Stimulated activated CD4-positive, alpha-beta T cell treated with anti-CD3 and anti-CD28 coated beads, TNF-alpha, amount 100 ng/mL, for 24 hours (primary cell): Measurements from ENCODE around the gene POU2F3.

Source experiments
- DNase-seq, 3 experiments: peaks; one replicate each; pipeline ENCODE4 v3.0.0-alpha.2; 2020; ENCODE audit warnings: low read depth in 3 of 3

The POU2F3 gene

DNA sequence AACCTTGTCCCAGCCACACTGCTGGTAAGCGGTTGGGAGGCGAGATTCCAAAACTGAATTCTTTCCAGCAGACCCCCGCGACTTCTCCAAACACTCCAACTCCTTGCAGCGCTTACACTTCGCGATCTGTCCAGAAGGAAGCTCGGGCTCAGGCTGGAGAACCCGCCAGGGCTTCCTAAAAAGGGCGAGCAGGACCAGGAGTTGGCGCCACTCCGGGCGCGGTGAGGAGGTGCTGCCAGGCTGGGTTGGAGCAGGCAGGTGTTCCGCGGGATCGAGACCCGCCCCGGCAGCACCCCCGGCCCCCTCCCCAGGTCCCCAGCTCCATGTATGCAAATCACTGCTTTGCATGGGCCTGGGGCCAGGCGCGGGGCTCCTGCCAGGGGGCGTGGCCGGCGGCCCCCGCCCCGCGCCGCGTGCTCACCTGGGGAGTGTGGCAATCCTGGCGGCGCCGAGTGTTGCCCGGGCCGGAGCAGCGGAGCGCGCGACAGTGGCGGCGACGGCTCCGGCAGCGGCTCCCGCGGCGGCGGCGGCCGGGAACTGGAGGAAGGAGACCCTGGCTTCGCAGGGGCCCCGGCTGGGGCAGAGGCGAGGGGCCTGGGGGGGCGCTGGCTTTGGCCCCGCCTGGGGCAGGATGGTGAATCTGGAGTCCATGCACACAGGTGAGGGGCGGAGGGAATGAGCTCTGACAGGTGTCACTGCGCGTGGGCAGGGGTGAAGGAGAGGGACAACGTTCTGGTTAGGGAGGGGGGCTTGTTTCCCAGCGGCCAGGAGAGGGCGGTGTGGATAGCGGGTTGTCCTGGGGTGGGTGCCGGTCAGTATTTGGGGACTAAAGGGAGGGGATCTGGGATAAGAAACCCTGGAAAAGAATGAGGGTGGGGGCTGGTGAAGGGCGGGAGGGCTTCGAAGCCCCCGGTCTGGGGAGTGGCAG lies at the start of gene POU2F3:
Gene POU2F3 (plus strand): TSS at position 428 of the 928 bp plus-strand sequence. CDS start 204 bp downstream, at position 632.
- no peak for DNase-seq

DNA sequence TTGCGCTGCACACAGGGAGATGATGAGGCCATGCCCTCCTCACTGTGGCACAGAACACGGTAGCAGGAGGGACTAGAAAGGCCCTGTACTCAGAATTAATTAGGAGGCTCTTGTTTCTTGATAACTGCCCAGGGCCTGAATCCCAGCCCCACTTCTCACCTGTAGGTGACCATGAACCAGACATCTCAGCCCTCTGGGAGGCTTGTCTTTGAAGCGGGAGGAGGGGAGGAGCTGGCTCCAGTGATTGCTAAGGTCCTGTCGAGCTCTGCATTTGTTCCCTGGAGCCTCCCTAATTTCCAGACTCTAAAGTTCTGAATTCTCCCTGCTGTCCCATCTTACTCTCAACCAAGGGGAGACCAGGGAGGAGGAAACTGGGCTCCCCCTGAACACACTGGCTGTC lies 48.9 kb upstream of the POU2F3 start:
- DNase-seq, result no peak

DNA sequence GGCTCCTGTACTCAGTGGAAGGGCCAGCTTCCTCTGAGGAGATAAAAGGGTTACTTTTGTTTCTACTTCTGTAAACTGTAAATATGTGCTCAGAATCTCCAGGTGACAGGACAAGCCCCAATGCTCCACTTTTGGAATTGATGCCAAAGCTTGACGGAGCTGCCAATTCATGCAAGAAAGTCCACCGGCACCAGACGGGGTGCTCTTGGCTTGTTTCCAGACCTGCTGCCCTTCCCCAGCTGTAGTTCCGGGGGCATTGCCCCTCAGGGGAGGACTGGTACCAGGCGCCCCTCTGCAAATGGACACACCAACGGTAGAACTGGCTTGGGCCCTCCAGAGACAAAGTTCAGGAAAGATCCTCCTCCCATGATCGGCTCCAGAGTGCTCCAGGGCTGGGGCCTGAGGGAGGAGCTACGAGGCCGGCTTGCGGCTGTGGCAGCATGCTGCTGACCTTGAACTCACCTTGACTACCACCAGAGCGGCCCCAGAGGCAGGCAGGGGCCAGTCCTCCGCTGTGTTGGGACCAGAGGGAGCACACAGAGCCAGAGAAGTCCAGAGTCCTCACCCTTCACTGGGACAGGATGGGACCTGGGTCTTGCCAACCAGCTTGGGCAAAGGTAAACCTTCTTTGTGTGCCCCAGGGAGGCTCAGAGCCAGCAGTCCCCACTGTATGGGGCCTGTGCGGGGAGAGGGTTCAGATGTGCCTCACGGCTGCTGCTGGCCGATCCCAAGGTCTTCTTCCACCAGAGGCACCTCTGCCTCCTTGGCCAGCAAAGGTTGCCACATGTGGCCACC lies 46.9 kb upstream of the POU2F3 start:
- no peak for DNase-seq

DNA sequence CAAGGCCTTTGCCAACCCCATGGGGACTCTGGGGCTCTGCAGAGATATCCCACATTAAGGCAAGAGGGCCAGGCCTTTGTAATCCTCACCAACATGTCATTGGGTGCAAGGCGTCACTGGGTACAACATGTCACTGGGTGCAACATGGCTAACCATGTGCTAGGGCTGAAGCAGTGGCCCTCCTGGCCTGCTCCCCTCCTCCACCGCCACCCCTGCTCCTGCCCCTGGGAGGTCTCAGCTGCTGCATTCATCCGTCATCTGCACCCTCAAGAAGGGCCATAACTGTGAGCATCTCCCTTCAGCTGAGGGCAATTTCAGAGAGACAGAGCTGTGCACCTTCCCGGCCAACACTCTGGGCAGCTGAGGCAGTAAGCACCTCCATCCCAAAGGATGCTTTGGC lies 45.8 kb upstream of the POU2F3 start:
- DNase-seq, result no peak

DNA sequence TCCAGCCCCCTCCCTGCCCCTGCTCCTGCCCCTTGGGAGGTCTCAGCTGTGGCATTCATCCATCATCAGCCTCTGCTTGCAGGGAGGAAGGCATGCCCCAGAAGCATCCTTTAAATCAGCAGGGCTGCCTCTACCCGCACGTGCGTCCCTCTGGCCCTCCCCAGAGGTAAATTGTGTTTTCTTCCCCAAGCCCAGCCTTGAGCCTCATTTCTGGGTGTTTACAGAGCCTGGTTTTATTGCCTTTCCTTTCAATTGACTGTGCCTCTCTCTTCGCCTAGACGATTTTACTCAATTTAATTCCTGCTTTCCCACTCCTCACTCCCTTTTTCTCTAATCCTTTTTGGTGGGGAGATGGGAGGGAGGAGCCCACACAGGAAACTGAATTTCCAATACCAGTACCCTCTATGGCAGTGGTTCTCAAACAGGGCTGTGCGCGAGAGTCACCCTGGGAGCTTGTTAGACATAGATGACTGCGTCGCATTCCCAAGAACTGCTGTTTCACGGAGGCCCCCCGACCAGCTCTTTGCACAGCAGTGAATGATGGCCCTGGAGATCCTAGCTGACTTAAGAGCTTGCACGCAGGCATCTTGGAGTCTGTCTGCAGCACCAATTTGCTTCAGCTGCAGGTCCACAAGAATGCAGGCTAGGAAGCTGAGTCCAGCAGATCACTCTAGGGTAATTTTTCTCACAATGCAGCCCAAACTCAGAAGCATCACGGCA lies 44.2 kb upstream of the POU2F3 start:
- no peak for DNase-seq

DNA sequence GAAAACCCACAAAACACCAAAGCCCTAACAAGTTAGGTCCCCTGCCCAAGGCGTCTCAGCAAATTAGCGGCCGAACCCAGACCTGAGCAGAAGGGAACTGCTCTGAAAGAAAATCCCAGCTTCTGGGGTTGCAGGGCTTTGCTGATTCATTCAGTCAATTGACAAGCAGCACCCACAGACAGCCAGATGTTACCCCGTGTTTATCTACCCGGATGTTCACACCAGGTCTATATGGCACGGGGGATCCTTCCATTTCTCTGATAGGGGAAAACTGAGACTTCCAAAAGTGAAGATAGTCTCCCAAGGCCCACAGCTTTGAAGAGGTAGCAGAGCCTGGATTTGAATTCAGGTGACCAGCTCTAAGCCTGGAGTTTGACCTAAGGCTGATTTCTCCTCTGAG lies 43.1 kb upstream of the POU2F3 start:
- DNase-seq, result no peak

DNA sequence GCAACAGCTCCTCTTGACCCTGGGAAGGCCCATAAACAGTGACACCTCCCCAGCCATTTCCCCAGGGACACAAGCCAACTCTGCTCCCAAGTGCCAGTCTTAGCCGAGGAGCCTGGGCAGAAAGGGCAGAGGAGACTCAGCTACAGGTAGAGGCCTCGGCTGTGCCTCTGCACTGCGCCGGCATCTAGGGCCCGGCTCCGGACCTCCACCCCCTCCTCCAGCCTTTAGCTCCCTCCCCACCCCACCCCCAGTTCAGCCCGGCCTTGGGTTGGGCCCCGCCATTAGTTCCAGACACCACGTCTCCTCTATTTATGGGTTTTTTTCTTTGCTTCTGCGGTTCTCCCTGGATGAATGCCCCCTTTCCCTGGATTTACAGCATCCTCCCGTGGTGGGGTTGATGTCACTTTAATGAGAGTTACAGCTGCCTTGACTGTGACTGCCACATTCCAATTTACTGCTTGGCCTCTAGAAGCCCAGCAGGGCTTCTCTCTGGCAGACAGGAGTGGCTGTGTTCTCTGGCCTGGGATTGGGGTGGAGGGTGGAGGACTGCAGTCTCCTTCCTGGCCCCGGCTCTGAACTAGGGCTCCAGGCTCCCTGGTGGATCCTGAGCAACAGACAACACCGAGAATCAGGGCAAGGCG lies 42.6 kb upstream of the POU2F3 start:
- no peak for DNase-seq

DNA sequence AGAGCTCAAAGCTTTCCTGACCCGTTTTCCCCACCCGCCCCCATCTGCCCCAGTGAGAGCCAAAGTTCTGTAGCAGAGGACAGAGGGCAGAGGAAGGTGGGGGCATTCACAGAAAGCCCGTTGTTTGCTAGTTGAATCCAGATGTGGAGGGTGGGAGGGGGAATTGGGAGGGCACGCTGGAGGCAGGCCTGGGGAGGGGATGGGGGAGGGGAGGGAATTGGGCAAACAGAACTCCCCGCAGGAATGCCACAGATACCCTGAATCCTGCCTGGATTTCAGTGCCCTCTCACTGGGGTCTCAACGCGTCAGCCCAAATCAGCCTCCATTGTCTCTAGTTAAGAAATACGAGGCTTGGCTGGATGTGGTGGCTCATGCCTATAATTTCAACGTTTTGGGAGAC lies 42.0 kb upstream of the POU2F3 start:
- DNase-seq, result no peak

DNA sequence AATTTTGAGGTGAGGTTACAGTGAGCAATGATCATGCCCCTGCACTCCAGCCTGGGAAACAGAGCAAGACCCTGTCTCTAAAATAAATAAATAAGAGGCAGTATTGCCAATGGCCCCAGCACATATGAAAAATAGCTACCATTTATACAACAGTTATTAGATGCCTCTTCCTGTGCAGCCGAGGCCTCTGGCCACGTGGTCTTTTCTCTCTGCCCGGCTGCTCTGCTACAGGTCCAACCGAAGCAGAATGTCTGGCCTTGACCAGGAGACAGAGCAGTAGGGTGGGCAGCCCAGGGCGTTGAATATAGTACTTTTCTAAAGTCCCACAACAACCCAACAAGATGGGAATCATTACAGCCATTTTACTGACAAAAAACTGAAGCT lies 41.5 kb upstream of the POU2F3 start:
- DNase-seq, result no peak

DNA sequence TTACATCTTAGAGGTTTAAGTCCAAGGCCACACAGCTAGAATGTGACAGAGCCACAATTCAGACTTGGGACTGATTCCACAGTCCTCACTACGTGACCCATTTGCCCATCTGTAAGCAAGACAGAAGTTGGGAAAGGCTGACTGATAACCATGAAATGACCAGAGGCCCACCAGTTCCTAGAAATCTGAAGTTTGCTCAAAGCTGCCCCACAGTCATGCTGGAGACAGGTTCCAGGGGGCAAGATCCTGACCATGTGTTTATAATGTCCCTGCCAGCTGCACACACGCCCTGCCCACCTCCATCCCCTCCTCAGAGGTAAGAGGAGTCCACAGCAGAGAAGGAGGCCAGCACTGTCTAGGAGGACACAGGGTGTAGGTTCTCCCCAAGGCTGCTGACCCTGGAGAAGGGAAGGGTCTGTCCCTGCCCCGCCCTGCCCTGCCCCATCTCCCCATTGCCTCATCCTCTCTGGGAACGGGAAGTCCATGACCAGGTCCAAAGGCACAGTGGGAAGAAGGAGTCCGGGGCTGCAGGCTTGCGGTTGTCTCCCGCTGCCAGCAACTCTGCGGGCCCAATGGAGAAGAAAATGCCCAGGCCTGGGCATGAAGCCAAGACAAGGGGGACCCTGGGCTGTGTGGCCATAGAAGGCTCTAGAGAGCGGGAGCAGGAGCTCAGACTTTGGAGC lies 41.0 kb upstream of the POU2F3 start:
- DNase-seq, result no peak

DNA sequence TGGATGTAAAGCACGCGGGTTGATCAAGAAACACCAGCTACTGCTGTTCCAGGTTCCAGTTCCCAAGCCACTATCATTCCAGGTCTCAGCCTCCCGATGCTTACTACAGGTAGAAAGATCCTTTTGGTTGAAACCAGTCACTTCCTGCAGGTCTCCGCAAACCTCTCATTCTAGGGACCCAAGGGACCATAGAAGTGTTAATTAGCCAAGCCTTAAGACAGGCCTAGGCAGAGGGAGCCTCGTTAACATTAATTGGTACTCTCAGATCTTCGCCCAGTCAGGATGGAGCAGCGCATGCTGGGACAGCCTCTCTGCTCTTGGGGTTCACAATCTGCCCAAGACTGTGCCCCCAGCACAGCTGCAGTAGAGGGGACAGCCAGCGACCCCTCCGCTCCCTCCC lies 40.3 kb upstream of the POU2F3 start:
- DNase-seq, result no peak

DNA sequence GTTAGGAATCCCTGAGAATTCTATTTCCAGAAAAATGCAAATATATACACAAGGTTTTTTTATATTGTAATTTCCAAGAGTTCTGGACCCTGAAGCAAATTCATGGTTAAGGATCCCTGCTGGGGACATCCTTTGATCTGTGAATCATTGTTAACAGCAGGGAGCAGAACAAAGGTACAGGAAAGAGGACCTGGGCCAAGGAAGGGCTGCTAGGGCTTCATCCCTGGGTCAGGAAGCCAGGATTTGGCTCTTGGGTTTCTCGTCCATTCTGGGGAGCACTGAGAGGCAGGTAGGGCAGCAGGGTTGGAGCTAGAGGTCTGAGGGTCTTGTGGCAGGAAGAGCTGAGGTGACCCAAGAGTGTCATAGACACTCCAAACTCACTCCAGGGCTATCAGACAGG lies 39.3 kb upstream of the POU2F3 start:
- no peak for DNase-seq

DNA sequence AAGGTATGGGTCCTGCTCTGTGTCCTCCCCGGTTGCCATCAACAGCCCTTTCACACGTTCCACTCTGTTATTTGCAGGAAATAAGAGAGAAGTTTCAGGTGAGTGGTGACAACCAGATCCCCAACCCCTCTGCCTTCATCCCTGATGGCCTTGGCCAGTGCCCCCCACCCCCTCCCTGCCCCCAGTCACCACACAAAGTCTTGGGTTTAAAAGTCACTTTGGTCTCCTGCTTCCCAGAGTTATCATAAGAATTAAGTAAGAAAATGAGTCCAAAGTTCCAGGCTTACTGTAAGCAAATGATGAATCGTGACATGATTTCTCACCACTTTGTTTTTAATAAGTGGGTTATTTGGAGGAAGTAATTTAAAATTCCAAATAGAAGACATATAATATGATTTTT lies 38.3 kb upstream of the POU2F3 start:
- DNase-seq, result no peak

DNA sequence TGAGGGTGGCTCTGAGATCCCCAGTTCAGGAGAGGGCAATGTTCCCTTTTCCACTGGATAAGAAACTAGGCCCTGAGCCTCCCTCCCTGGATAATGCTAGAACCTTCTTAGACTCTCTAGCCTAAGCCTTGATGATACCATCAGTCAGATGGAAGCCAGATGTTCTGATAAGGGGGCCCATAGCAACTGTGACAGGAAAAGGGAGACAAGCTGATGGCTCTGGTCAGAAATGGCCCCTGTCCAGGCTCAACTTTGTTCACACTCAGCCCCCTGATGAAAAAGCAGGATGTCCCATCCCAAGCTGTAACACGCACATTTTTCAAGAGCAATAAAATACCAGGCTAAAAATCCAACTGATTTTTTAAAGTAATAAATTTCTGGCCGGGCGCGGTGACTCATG lies 36.3 kb upstream of the POU2F3 start:
- DNase-seq, result no peak

DNA sequence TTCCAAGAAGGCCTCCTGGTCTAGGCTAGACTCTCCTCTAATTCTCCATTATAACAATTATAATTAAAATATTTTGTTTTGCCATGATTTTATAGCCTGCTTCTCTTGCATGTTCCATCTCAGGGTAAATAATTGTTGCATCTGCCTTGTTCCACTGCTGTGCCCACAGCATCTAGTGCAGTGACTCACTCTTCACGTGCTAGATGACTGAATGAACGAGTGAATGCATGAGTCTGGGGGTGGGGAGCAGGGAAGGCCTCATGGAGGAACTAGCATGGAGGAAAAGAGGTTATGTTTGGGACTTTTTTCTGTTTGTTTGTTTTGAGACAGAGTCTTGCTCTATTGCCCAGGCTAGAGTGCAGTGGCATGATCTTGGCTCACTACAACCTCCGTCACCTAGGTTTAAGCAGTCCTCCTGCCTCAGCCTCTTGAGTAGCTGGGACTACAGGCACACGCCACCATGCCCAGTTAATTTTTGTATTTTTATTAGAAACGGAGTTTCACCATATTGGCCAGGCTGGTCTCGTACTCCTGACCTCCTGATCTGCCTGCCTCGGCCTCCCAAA lies 34.3 kb upstream of the POU2F3 start:
- no peak for DNase-seq

DNA sequence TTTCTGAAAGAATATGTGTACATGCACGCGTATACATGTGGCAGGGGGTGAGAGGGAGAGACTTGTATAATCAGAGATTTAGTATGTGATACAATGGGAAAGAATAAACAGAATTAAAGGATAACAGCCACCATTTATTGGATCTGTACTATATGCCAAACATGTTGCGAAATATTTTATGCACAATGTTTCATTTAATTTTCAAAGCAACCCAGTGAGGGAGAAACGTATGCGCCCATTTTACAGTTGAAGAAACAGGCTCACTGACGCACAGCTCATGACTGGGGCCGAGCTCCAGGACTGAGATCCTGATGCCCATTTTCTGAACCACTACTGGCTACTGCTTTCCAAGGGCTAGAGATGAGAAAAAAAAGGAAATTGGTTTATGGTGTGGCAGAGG lies 32.4 kb upstream of the POU2F3 start:
- no peak for DNase-seq

DNA sequence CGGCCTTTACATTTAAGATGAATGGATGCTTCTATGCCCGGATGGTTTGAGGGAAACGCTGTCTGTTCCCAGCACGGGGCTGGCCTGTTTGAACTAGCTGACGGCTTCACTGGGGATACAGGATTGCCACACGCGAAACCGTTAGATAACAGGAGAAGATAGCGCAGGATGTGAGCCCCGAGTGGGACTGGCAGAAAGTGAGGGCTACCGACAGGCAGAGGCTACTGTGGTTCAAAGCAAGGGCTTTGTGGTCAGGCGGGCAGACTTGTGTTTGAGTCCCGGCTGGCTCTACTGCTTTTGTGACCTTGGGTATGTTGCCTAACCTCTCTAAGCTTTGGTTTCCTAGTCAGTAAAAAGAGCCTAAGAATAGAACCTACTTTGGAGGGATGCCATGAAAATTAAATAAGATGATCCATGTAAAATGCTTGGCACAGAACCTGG lies 31.9 kb upstream of the POU2F3 start:
- DNase-seq, result no peak

DNA sequence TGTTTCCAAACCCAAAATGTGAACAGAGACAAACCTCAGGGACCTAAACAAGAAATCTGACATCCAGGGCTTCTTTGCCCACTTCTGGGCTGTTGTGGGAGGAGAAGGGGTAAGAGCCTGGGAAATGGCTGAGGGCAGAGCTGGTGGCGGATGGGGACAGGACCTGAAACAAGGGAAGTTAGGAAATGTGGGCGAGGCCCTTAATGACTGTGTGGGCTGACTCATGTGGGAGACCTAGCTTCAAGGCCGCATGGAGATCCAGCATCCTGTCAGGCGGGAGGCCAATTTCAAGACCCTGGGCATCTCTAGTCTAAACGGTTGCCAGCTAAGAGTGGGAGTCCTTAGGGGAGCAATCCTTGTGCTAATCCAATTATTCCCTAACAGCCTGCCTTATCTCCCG lies 31.2 kb upstream of the POU2F3 start:
- no peak for DNase-seq

DNA sequence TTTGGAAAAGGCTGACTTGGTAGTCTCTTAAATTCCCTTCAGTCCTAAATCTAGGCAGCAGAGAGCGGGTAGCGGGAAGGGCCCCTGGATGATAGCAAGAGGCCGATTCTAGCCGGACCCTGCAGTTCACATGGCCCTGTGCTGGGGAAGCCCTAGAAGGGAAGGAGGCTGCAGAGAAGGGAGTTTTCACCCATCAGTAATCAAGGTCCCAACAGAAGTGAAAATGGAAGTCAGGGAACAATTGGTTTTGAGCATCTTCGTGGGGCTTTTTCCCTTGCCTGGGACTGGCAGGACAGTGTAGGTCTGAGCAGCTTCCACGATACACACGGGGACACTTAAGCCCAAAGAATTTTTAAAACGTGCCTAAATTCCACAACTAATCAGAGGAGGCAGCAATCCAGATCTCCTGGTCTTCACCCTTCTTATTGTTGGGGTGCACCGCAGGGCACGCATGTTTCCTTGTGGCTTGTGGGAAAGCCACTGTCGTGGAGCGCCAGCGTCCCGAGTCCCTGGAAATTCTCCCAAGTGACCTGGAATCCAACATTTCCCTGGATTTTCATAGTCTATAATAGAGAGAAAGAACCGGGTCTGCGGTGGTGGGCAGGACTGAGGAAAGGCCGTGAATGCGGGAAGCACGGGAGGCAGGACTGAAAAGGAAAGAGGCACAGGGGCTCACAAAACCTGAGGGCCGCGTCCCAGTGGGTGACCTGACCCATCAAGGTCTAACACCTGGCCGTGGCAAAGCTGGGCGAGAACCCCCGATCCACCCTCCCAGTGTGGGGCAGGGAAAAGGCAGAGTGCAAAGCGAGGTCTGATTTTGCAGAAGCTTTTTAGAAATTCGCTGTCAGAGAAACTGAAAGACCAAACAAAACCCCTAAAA lies 30.0 kb upstream of the POU2F3 start:
- no peak for DNase-seq
